SK-N-SH (cell line): ENCODE data around the gene ILF3. TPM values are rescaled to one million over a fixed set of nuclear protein-coding genes. Genes with fewer than 3 reads are reported as not detected.

ENCODE experiments used
- CTCF ChIA-PET: fragments of 300-600, 350-600 bp; formaldehyde crosslinking; extraction: SDS; loops from one replicate; lab custom pipeline; 2021; lab: Yijun Ruan, JAX
- POLR2A ChIA-PET: fragments of 350-600 bp; sonication (Branson Sonifier 250); formaldehyde crosslinking; extraction: SDS; loops from one replicate; lab custom pipeline; 2020; ENCODE audit warnings: antibody characterized with exemption, inconsistent platforms; lab: Yijun Ruan, JAX
- DNase-seq: peaks from one replicate; pipeline ENCODE4 v3.0.0; 2012
- H2AFZ ChIP-seq: fragments of 200-600 bp; sonication (generic); 2 replicates; pipeline ENCODE4 v1.8.1; 2016; ENCODE audit warnings: antibody characterized with exemption, mild to moderate bottlenecking, low read depth
- H3F3A ChIP-seq: fragments of 200-600 bp; sonication (generic); replicated peaks from 2 replicates; pipeline ENCODE3; 2016; ENCODE audit warnings: antibody characterized with exemption, mild to moderate bottlenecking; ENCODE audit not compliant: insufficient read depth
- H3K27ac ChIP-seq, 2 experiments: fragments of 200-500 bp in 1 of 2; fragments of 200-600 bp in 1 of 2; sonication (Bioruptor generic) in 1 of 2; sonication (generic), shearing (Covaris generic) in 1 of 2; 2 replicates each; pipeline versions ENCODE4 v1.5.1 to v1.6.1; 2014 to 2016; ENCODE audit warnings: low read depth in 2 of 2, inconsistent platforms in 1 of 2, low read length in 1 of 2, mild to moderate bottlenecking in 1 of 2, mixed read lengths in 1 of 2
- H3K27me3 ChIP-seq: fragments of 200-600 bp; sonication (generic), shearing (Covaris generic); 2 replicates; pipeline ENCODE4 v1.6.1; 2016; ENCODE audit warnings: mixed run types; ENCODE audit not compliant: insufficient read depth
- H3K36me3 ChIP-seq, 2 experiments: fragments of 200-500 bp in 1 of 2; fragments of 200-600 bp in 1 of 2; sonication (Bioruptor generic) in 1 of 2; sonication (generic) in 1 of 2; replicated peaks in 1 of 2; 2 replicates each; pipeline versions ENCODE3 to v1.5.1; 2014 to 2016; ENCODE audit warnings: low read length in 1 of 2, mild to moderate bottlenecking in 1 of 2; ENCODE audit not compliant: insufficient read depth in 2 of 2, control insufficient read depth in 1 of 2
- H3K4me1 ChIP-seq, 2 experiments: fragments of 200-500 bp in 1 of 2; fragments of 200-600 bp in 1 of 2; sonication (Bioruptor generic) in 1 of 2; sonication (generic), shearing (Covaris generic) in 1 of 2; 2 replicates each; pipeline versions ENCODE4 v1.5.1 to v1.6.1; 2014 to 2016; ENCODE audit warnings: low read depth in 1 of 2, low read length in 1 of 2, mixed run types in 1 of 2; ENCODE audit not compliant: insufficient read depth in 2 of 2, control insufficient read depth in 1 of 2
- H3K4me2 ChIP-seq: fragments of 200-600 bp; sonication (generic), shearing (Covaris generic); 2 replicates; pipeline ENCODE4 v1.6.1; 2017; ENCODE audit warnings: mixed run types
- H3K4me3 ChIP-seq, 2 experiments: fragments of 200-500 bp in 1 of 2; fragments of 200-600 bp in 1 of 2; sonication (Bioruptor generic) in 1 of 2; sonication (generic), shearing (Covaris generic) in 1 of 2; 2 replicates each; pipeline versions ENCODE4 v1.5.1 to v1.8.1; 2014 to 2016; ENCODE audit warnings: low read depth in 2 of 2, inconsistent platforms in 1 of 2, low read length in 1 of 2, mild to moderate bottlenecking in 1 of 2, mixed read lengths in 1 of 2, moderate library complexity in 1 of 2
- H3K79me2 ChIP-seq: fragments of 200-600 bp; sonication (generic); 2 replicates; pipeline ENCODE4 v1.8.1; 2017; ENCODE audit warnings: mild to moderate bottlenecking; ENCODE audit not compliant: insufficient read depth
- H3K9ac ChIP-seq: fragments of 200-600 bp; sonication (generic); 2 replicates; pipeline ENCODE4 v1.6.1; 2017; ENCODE audit warnings: mixed run types
- H3K9me2 ChIP-seq: fragments of 200-600 bp; sonication (generic); 2 replicates; pipeline ENCODE4 v1.6.1; 2017; ENCODE audit warnings: mixed run types
- H3K9me3 ChIP-seq: fragments of 200-600 bp; sonication (generic); 2 replicates; pipeline ENCODE4 v1.6.1; 2017; ENCODE audit warnings: mixed run types, mild to moderate bottlenecking, moderate library complexity
- H4K20me1 ChIP-seq: fragments of 200-600 bp; sonication (generic); 2 replicates; pipeline ENCODE4 v1.6.1; 2017; ENCODE audit warnings: mild to moderate bottlenecking, mixed run types; ENCODE audit not compliant: insufficient read depth
- CHD2 ChIP-seq: fragments of 150-350 bp; IDR thresholded peaks from 2 replicates; pipeline ENCODE4 v1.6.1; 2018; ENCODE audit warnings: low read length; ENCODE audit not compliant: partially characterized antibody
- EP300 ChIP-seq, 2 experiments: IDR thresholded peaks; 2 replicates each; pipeline versions ENCODE4 v1.4.0 to v1.6.1; 2012; ENCODE audit warnings: borderline replicate concordance in 1 of 2, low read depth in 1 of 2, low read length in 1 of 2
- FOXJ3 ChIP-seq: sonication (generic); formaldehyde crosslinking; IDR thresholded peaks from 2 replicates; pipeline ENCODE4 v1.5.1; 2020; ENCODE audit warnings: mild to moderate bottlenecking, missing genetic modification reagents
- GATA2 ChIP-seq: sonication (generic); formaldehyde crosslinking; IDR thresholded peaks from 2 replicates; pipeline ENCODE4 v1.5.0; 2020; ENCODE audit warnings: mild to moderate bottlenecking, missing genetic modification reagents
- JUND ChIP-seq: IDR thresholded peaks from 2 replicates; pipeline ENCODE4 v1.4.0; 2012
- MEF2A ChIP-seq: IDR thresholded peaks from 2 replicates; pipeline ENCODE4 v1.4.0; 2012; ENCODE audit warnings: low read depth, borderline replicate concordance
- NFIC ChIP-seq: IDR thresholded peaks from 2 replicates; pipeline ENCODE4 v1.4.0; 2012; ENCODE audit warnings: borderline replicate concordance
- POLR2AphosphoS5 ChIP-seq: IDR thresholded peaks from 2 replicates; pipeline ENCODE4 v1.6.1; 2012; ENCODE audit warnings: low read depth, low read length
- RAD21 ChIP-seq: IDR thresholded peaks from 2 replicates; pipeline ENCODE4 v1.6.1; 2012; ENCODE audit warnings: mild to moderate bottlenecking, low read length
- RFX5 ChIP-seq: IDR thresholded peaks from 2 replicates; pipeline ENCODE4 v1.6.1; 2012; ENCODE audit warnings: mild to moderate bottlenecking, improper control_type of control experiment, low read length
- TEAD4 ChIP-seq: IDR thresholded peaks from 2 replicates; pipeline ENCODE4 v1.4.0; 2012; ENCODE audit warnings: mild to moderate bottlenecking, borderline replicate concordance; ENCODE audit not compliant: insufficient read depth
- YY1 ChIP-seq: IDR thresholded peaks from 2 replicates; pipeline ENCODE4 v1.4.0; 2012; ENCODE audit warnings: low read depth, mild to moderate bottlenecking
- WGBS: methylation state at CpG from one replicate; pipeline ENCODE4 v1.1.6; 2017; ENCODE audit warnings: low lambda C conversion rate; 5-methylcytosine and 5-hydroxymethylcytosine counted together
- polyA plus RNA-seq, 3 experiments: library from polyadenylated mRNA; depleted of rRNA; stranded (reverse); fragments of >200 nt; gene quantifications; 2 replicates each; pipeline ENCODE4 v1.2.3, GENCODE V29; 2012
- TF ChIP-seq, protein P1 (sequence below): IDR thresholded peaks from 2 replicates; pipeline ENCODE4; 2012
- TF ChIP-seq, protein P2 (sequence below): fragments of 150-350 bp; IDR thresholded peaks from 2 replicates; pipeline ENCODE4 v1.6.1; 2016; ENCODE audit warnings: mild to moderate bottlenecking, low read depth, low read length
- TF ChIP-seq, protein P3 (sequence below): IDR thresholded peaks from 2 replicates; pipeline ENCODE4 v1.4.0; 2012; ENCODE audit warnings: low read depth, borderline replicate concordance
- TF ChIP-seq, protein P4 (sequence below): IDR thresholded peaks from 2 replicates; pipeline ENCODE4 v1.4.0; 2012; ENCODE audit warnings: low read depth, borderline replicate concordance

ILF3 gene
- polyA plus RNA-seq, 1 of the 3 experiments (the other 2 are of a cell fraction) = 229 TPM

DNA sequence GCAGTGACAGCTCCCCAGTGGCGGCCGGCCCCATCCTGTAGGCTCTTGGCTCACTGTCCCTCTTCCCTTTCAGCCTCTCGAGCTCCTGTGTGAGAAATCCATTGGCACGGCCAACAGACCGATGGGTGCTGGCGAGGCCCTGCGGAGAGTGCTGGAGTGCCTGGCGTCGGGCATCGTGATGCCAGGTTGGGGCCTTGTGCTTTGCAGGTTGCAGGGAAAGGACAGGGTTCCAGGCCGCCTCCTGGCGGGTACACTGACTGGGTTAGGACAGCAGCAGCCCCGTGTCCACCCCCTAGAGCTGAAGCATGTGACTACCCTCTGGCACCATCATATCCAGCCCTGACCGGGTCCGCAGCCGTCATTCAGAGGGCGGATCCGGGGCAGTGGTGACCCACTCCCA lies 25.6 kb downstream of the ILF3 start:
- Histone ChIP-seq H3F3A (peaks cover 2% of the 10 kb centered on the region), H3K9ac (no peak overlapping the region), H2AFZ (no peak overlapping the region), H3K36me3 (peaks cover 81 to 94% of the 10 kb centered on the region in 2 experiments), H3K27ac (no peak overlapping the region), H3K4me1 (no peaks in the 10 kb centered on the region; a peak in 1 of 4 replicates), H3K9me3 (no peaks in the 10 kb centered on the region), H3K27me3 (no peaks in the 10 kb centered on the region), H3K4me3 (no peak overlapping the region), H3K79me2 (peaks cover 70% of the 10 kb centered on the region), H3K4me2 (no peak overlapping the region), H3K9me2 (no peaks in the 10 kb centered on the region), H4K20me1 (peaks cover 81% of the 10 kb centered on the region)
- no peak for DNase-seq
- TF ChIP-seq, protein P1, sequence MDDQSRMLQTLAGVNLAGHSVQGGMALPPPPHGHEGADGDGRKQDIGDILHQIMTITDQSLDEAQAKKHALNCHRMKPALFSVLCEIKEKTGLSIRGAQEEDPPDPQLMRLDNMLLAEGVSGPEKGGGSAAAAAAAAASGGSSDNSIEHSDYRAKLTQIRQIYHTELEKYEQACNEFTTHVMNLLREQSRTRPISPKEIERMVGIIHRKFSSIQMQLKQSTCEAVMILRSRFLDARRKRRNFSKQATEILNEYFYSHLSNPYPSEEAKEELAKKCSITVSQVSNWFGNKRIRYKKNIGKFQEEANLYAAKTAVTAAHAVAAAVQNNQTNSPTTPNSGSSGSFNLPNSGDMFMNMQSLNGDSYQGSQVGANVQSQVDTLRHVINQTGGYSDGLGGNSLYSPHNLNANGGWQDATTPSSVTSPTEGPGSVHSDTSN = no peak
- no peak for TF ChIP-seq YY1
- ChIA-PET POLR2A (no interaction called here), CTCF (interaction anchor here (1.0 to 1.2 kb wide), 3 partner anchors 9 to 35 kb away, joined by 3 to 7 read pairs (median 3); partner anchors contain the start of gene QTRT1)
- 96% methylated on average over 5 of the region's 18 CpGs for WGBS

DNA sequence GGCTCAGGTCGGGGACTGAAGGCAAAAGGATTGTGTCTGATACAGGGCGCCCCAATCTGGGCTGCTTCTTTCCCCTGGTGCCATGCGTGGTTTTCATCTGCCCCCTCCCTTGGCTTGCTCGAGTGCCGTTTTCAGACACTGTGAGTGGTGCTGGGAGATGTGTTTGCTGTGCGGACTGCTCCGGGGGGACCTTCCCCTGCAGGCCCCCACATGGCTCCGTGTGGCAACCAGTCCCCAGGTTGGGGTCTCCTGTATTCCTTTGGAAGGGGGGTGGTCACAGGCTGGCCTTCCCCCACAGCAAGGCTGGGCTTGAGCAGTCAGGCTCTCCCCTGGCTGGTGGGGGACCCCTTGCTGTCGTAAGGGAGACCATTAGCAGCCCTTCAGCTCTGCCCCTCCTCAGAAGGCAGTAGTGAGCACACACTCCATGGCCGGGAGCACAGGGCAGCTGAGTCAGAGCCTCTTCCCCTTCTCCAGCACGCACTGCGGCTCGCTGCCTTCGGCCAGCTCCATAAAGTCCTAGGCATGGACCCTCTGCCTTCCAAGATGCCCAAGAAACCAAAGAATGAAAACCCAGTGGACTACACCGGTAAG lies 26.5 kb downstream of the ILF3 start:
- no peaks in the 10 kb centered on the region for H3K9me2 ChIP-seq
- H3K79me2 ChIP-seq = peaks cover 70% of the 10 kb centered on the region
- no peaks in the 10 kb centered on the region for H3F3A ChIP-seq
- POLR2A ChIA-PET = interaction anchor here (1.3 kb wide), 1 partner anchor 20 kb away, joined by 3 read pairs; no protein-coding TSS in a partner anchor
- H4K20me1 ChIP-seq = peaks cover 81% of the 10 kb centered on the region
- no peak overlapping the region for H3K27ac ChIP-seq
- CTCF ChIA-PET = interaction anchor here (1.4 to 3.1 kb wide), 2 partner anchors 10 to 100 kb away, joined by 4 to 15 read pairs; no protein-coding TSS in a partner anchor
- no peak for TF ChIP-seq JUND
- no peak overlapping the region for H3K4me3 ChIP-seq
- H3K4me1 ChIP-seq = no peaks in the 10 kb centered on the region; a peak in 1 of 4 replicates
- H3K36me3 ChIP-seq = peaks cover 88 to 94% of the 10 kb centered on the region in 2 experiments
- no peaks in the 10 kb centered on the region for H3K27me3 ChIP-seq
- no peak overlapping the region for H3K9ac ChIP-seq
- no peak overlapping the region for H2AFZ ChIP-seq
- H3K4me2 ChIP-seq = no peak overlapping the region
- WGBS = 99% methylated on average over 12 of the region's 15 CpGs
- no peaks in the 10 kb centered on the region for H3K9me3 ChIP-seq
- no peak for DNase-seq

DNA sequence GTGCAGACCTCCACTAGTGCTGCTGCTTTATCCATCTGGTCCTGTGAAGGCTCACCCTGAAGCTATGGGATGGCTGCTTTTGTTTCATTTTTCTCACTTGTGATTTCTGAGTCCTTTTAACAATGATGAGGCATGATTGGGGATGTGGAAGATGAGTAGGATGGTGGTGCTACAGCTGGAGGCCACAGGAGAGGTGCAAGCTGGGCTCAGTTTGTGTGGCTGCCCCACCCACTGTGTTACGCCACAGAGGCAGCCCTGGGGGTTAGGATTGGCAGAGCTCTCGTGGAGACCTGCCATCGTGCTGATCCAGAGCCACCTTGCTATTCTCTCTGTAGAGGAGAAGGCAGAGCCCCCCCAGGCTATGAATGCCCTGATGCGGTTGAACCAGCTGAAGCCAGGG lies 27.5 kb downstream of the ILF3 start:
- H4K20me1 ChIP-seq = peaks cover 80% of the 10 kb centered on the region
- TF ChIP-seq, protein P2, sequence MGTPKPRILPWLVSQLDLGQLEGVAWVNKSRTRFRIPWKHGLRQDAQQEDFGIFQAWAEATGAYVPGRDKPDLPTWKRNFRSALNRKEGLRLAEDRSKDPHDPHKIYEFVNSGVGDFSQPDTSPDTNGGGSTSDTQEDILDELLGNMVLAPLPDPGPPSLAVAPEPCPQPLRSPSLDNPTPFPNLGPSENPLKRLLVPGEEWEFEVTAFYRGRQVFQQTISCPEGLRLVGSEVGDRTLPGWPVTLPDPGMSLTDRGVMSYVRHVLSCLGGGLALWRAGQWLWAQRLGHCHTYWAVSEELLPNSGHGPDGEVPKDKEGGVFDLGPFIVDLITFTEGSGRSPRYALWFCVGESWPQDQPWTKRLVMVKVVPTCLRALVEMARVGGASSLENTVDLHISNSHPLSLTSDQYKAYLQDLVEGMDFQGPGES = no peak
- TF ChIP-seq JUND (no peak), POLR2AphosphoS5 (no peak), TEAD4 (no peak), RAD21 (no peak), GATA2 (CRISPR knock-in tag) (no peak), CHD2 (no peak), NFIC (no peak), MEF2A (no peak), RFX5 (no peak), EP300 (IDR thresholded peaks at IDR 0.05; ENCODE audit: borderline replicate concordance in 1 of 2, low read depth in 1 of 2, low read length in 1 of 2) (no peak), FOXJ3 (no peak), YY1 (no peak)
- TF ChIP-seq, protein P3, sequence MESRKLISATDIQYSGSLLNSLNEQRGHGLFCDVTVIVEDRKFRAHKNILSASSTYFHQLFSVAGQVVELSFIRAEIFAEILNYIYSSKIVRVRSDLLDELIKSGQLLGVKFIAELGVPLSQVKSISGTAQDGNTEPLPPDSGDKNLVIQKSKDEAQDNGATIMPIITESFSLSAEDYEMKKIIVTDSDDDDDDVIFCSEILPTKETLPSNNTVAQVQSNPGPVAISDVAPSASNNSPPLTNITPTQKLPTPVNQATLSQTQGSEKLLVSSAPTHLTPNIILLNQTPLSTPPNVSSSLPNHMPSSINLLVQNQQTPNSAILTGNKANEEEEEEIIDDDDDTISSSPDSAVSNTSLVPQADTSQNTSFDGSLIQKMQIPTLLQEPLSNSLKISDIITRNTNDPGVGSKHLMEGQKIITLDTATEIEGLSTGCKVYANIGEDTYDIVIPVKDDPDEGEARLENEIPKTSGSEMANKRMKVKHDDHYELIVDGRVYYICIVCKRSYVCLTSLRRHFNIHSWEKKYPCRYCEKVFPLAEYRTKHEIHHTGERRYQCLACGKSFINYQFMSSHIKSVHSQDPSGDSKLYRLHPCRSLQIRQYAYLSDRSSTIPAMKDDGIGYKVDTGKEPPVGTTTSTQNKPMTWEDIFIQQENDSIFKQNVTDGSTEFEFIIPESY = no peak
- TF ChIP-seq, protein P4, sequence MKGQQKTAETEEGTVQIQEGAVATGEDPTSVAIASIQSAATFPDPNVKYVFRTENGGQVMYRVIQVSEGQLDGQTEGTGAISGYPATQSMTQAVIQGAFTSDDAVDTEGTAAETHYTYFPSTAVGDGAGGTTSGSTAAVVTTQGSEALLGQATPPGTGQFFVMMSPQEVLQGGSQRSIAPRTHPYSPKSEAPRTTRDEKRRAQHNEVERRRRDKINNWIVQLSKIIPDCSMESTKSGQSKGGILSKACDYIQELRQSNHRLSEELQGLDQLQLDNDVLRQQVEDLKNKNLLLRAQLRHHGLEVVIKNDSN = no peak

More for the DNA sequence above, 27.5 kb downstream of the ILF3 start:
- ChIA-PET POLR2A (interaction anchor here (1.3 kb wide), 1 partner anchor 21 kb away, joined by 3 read pairs; no protein-coding TSS in a partner anchor), CTCF (interaction anchor here (1.2 to 3.1 kb wide), 5 partner anchors 11 to 101 kb away, joined by 3 to 15 read pairs (median 7); no protein-coding TSS in a partner anchor)
- H3K9ac ChIP-seq = no peak overlapping the region
- no peaks in the 10 kb centered on the region for H3K27me3 ChIP-seq
- peaks cover 91 to 99% of the 10 kb centered on the region in 2 experiments for H3K36me3 ChIP-seq
- H3K9me3 ChIP-seq = no peaks in the 10 kb centered on the region
- no peak overlapping the region for H3K4me2 ChIP-seq
- no peaks in the 10 kb centered on the region for H3K9me2 ChIP-seq
- H3K4me3 ChIP-seq = no peak overlapping the region
- WGBS = 92% methylated on average over 4 of the region's 4 CpGs
- no peaks in the 10 kb centered on the region; a peak in 1 of 4 replicates for H3K4me1 ChIP-seq
- H2AFZ ChIP-seq = no peak overlapping the region
- DNase-seq = no peak
- peaks cover 64% of the 10 kb centered on the region for H3K79me2 ChIP-seq
- H3F3A ChIP-seq = no peaks in the 10 kb centered on the region
- H3K27ac ChIP-seq = no peak overlapping the region
